H9 (cell line): ENCODE measurements around the gene ABCB1. TPM values are rescaled to one million over a fixed set of nuclear protein-coding genes. Genes with fewer than 3 reads are reported as not detected.

Experiments used
- DNase-seq: peaks from one replicate; pipeline ENCODE4 v3.0.0-alpha.2; 2017
- H2AFZ ChIP-seq: one replicate; pipeline ENCODE4 v1.6.1; 2013; ENCODE audit warnings: mild to moderate bottlenecking, low read length, control low read depth, moderate library complexity
- H2AK5ac ChIP-seq: 2 replicates; pipeline ENCODE4 v1.6.1; 2013; ENCODE audit warnings: low read length, control low read depth, mixed read lengths; ENCODE audit not compliant: insufficient read length
- H2BK120ac ChIP-seq: one replicate; pipeline ENCODE4 v1.6.1; 2013; ENCODE audit warnings: low read depth, mild to moderate bottlenecking, low read length, control low read depth, inconsistent platforms; ENCODE audit not compliant: poor library complexity, severe bottlenecking
- H2BK12ac ChIP-seq: 2 replicates; pipeline ENCODE4 v1.6.1; 2013; ENCODE audit warnings: low read length, control low read depth, mixed read lengths, low read depth; ENCODE audit not compliant: insufficient read length
- H2BK15ac ChIP-seq: 2 replicates; pipeline ENCODE4 v1.6.1; 2013; ENCODE audit warnings: low read depth, low read length, control low read depth
- H2BK20ac ChIP-seq: one replicate; pipeline ENCODE4 v1.6.1; 2013; ENCODE audit warnings: low read depth, mild to moderate bottlenecking, low read length, control low read depth, inconsistent platforms; ENCODE audit not compliant: poor library complexity, severe bottlenecking
- H2BK5ac ChIP-seq: 2 replicates; pipeline ENCODE4 v1.6.1; 2013; ENCODE audit warnings: low read length, control low read depth, mixed read lengths; ENCODE audit not compliant: insufficient read length
- H3K14ac ChIP-seq: 2 replicates; pipeline ENCODE4 v1.6.1; 2013; ENCODE audit warnings: low read length, control low read depth; ENCODE audit not compliant: insufficient read depth
- H3K18ac ChIP-seq: 2 replicates; pipeline ENCODE4 v1.6.1; 2013; ENCODE audit warnings: low read depth, mild to moderate bottlenecking, mixed read lengths, low read length, control low read depth; ENCODE audit not compliant: insufficient read length
- H3K23ac ChIP-seq: 2 replicates; pipeline ENCODE4 v1.6.1; 2013; ENCODE audit warnings: low read length, control low read depth, mixed read lengths, low read depth; ENCODE audit not compliant: insufficient read length
- H3K23me2 ChIP-seq: 2 replicates; pipeline ENCODE4 v1.6.1; 2013; ENCODE audit warnings: low read depth, mild to moderate bottlenecking, mixed read lengths, low read length, control low read depth; ENCODE audit not compliant: insufficient read length, poor library complexity, severe bottlenecking
- H3K27ac ChIP-seq: 2 replicates; pipeline ENCODE4 v1.5.1; 2013; ENCODE audit warnings: low read length, control low read depth, mixed read lengths, low read depth; ENCODE audit not compliant: insufficient read length
- H3K27me3 ChIP-seq: 2 replicates; pipeline ENCODE4 v1.6.1; 2013; ENCODE audit warnings: low read length, control low read depth, inconsistent platforms; ENCODE audit not compliant: insufficient read depth
- H3K4ac ChIP-seq: 2 replicates; pipeline ENCODE4 v1.6.1; 2013; ENCODE audit warnings: low read depth, mild to moderate bottlenecking, control low read depth, inconsistent platforms, low read length, moderate library complexity
- H3K4me1 ChIP-seq: 2 replicates; pipeline ENCODE4 v1.6.1; 2013; ENCODE audit warnings: low read length, control low read depth, inconsistent platforms; ENCODE audit not compliant: insufficient read depth
- H3K4me2 ChIP-seq: 2 replicates; pipeline ENCODE4 v1.6.1; 2013; ENCODE audit warnings: low read length, control low read depth, mixed read lengths; ENCODE audit not compliant: insufficient read length, insufficient read depth
- H3K56ac ChIP-seq: 2 replicates; pipeline ENCODE4 v1.6.1; 2013; ENCODE audit warnings: low read depth, mild to moderate bottlenecking, mixed read lengths, low read length, control low read depth; ENCODE audit not compliant: insufficient read length
- H3K79me1 ChIP-seq: 2 replicates; pipeline ENCODE4 v1.6.1; 2013; ENCODE audit warnings: low read depth, mild to moderate bottlenecking, moderate library complexity, low read length, control low read depth, inconsistent platforms; ENCODE audit not compliant: insufficient read depth, poor library complexity, severe bottlenecking
- H3K79me2 ChIP-seq: 2 replicates; pipeline ENCODE4 v1.6.1; 2013; ENCODE audit warnings: low read length, control low read depth, inconsistent platforms; ENCODE audit not compliant: insufficient read depth
- H3K9ac ChIP-seq: 2 replicates; pipeline ENCODE4 v1.6.1; 2013; ENCODE audit warnings: low read length, control low read depth, mixed read lengths; ENCODE audit not compliant: insufficient read length; ENCODE audit errors: extremely low read depth
- H3K9me3 ChIP-seq: one replicate; pipeline ENCODE4 v1.6.1; 2013; ENCODE audit warnings: low read depth, low read length, inconsistent platforms; ENCODE audit not compliant: control insufficient read depth
- H3T11ph ChIP-seq: one replicate; pipeline ENCODE4 v1.6.1; 2013; ENCODE audit warnings: mild to moderate bottlenecking, low read length, control low read depth, inconsistent platforms
- H4K20me1 ChIP-seq: one replicate; pipeline ENCODE4 v1.6.1; 2013; ENCODE audit not compliant: control insufficient read depth, insufficient read length, insufficient read depth
- H4K5ac ChIP-seq: 2 replicates; pipeline ENCODE4 v1.6.1; 2013; ENCODE audit warnings: low read depth, mild to moderate bottlenecking, mixed read lengths, low read length, control low read depth; ENCODE audit not compliant: insufficient read length
- H4K8ac ChIP-seq: replicated peaks from 2 replicates; pipeline ENCODE4 v1.6.1; 2013; ENCODE audit warnings: low read length, control low read depth, mixed read lengths, low read depth; ENCODE audit not compliant: insufficient read length
- H4K91ac ChIP-seq: 2 replicates; pipeline ENCODE4 v1.6.1; 2013; ENCODE audit warnings: low read depth, mild to moderate bottlenecking, moderate library complexity, mixed read lengths, low read length, control low read depth; ENCODE audit not compliant: insufficient read length
- H3K27ac Mint-ChIP-seq, 3 experiments: 2 replicates in 2 of 3; 3 replicates in 1 of 3; pipeline ENCODE4 v1.8.0; 2020 to 2021; ENCODE audit warnings: mixed read lengths in 3 of 3, mild to moderate bottlenecking in 1 of 3, moderate library complexity in 1 of 3
- H3K27me3 Mint-ChIP-seq: 2 replicates; pipeline ENCODE4 v1.8.0; 2021; ENCODE audit warnings: low read depth, mild to moderate bottlenecking, moderate library complexity, mixed read lengths
- H3K36me3 Mint-ChIP-seq, 3 experiments: 2 replicates in 2 of 3; 3 replicates in 1 of 3; pipeline ENCODE4 v1.8.0; 2020 to 2021; ENCODE audit warnings: low read depth in 3 of 3, mixed read lengths in 3 of 3; ENCODE audit not compliant: insufficient read depth in 1 of 3
- H3K4me1 Mint-ChIP-seq, 2 experiments: 2 replicates each; pipeline ENCODE4 v1.8.0; 2020; ENCODE audit warnings: mixed read lengths in 2 of 2
- H3K4me3 Mint-ChIP-seq, 2 experiments: 2 replicates in 1 of 2; 3 replicates in 1 of 2; pipeline ENCODE4 v1.8.0; 2020 to 2021; ENCODE audit warnings: mild to moderate bottlenecking in 2 of 2, mixed read lengths in 2 of 2, moderate library complexity in 1 of 2
- H3K9me3 Mint-ChIP-seq, 2 experiments: 2 replicates in 1 of 2; 3 replicates in 1 of 2; pipeline ENCODE4 v1.8.0; 2020; ENCODE audit warnings: mild to moderate bottlenecking in 2 of 2, mixed read lengths in 2 of 2, moderate library complexity in 1 of 2
- CTCF ChIP-seq: fragments of 200-600 bp; sonication (generic); conservative IDR thresholded peaks from 3 replicates; pipeline ENCODE4 v1.8.0; 2021; ENCODE audit warnings: antibody characterized with exemption, mild to moderate bottlenecking
- WGBS: extraction: QIAGEN DNeasy Blood & Tissue Kit; methylation state at CpG from one replicate; pipeline ENCODE4 v1.1.7; 2013; ENCODE audit warnings: missing lambda C conversion rate, low lambda C conversion rate, mixed read lengths; ENCODE audit not compliant: insufficient read length; ENCODE audit errors: extremely low coverage; 5-methylcytosine and 5-hydroxymethylcytosine counted together
- total RNA-seq: library from RNA; stranded (reverse); gene quantifications from 2 replicates; pipeline ENCODE4 v1.2.1, GENCODE V29; 2021

Gene ABCB1
- total RNA-seq, 1 experiment from 2014 or later = 0.33 TPM

GRCh38 chr7:87561102-87561501 lies 39.6 kb downstream of the ABCB1 start:
- H2BK5ac ChIP-seq = no peak overlapping the region
- no peak overlapping the region for H3K9ac ChIP-seq

More at GRCh38 chr7:87561102-87561501, 39.6 kb downstream of the ABCB1 start:
- Histone ChIP-seq H2BK12ac (no peak overlapping the region), H3K4ac (no peak overlapping the region), H2AK5ac (no peak overlapping the region), H3K4me1 (peaks cover 7% of the 10 kb centered on the region; the same call in 1 of the 2 replicates), H3K27ac (no peak overlapping the region), H4K5ac (no peak overlapping the region), H3K23me2 (no peaks in the 10 kb centered on the region), H3K9me3 (no peaks in the 10 kb centered on the region), H3K79me1 (no peaks in the 10 kb centered on the region), H4K91ac (no peak overlapping the region), H4K20me1 (no peaks in the 10 kb centered on the region), H2BK20ac (no peak overlapping the region), H2AFZ (no peak overlapping the region), H3T11ph (no peak overlapping the region), H3K23ac (no peak overlapping the region), H3K18ac (no peak overlapping the region), H4K8ac (no peak overlapping the region), H3K79me2 (no peaks in the 10 kb centered on the region), H2BK15ac (no peak overlapping the region), H2BK120ac (no peak overlapping the region), H3K14ac (no peak overlapping the region), H3K4me2 (no peak overlapping the region), H3K27me3 (no peaks in the 10 kb centered on the region), H3K56ac (no peak overlapping the region)
- Mint-ChIP-seq H3K9me3 (no peaks in the 10 kb centered on the region), H3K4me3 (0 out of 5 replicates have a peak overlapping the region, but pooled peaks of 1 of the 2 experiments have one; percentile 23), H3K4me1 (peaks cover 28 to 39% of the 10 kb centered on the region in 2 experiments), H3K27ac (peak overlapping the region in 1 of 3 experiments; percentile 50; a peak in 1 of 7 replicates), H3K27me3 (no peaks in the 10 kb centered on the region), H3K36me3 (no peaks in the 10 kb centered on the region; a peak in 1 of 7 replicates)
- WGBS = no CpG with 5 or more reads among the region's 2 CpGs
- DNase-seq = no peak
- no peak for TF ChIP-seq CTCF
